ENCODE data around the gene TRAPPC3L. TPM values are rescaled to one million over a fixed set of nuclear protein-coding genes. Genes with fewer than 3 reads are reported as not detected.

Gene TRAPPC3L
- total RNA-seq, 1 experiment from 2014 or later: not detected

DNA sequence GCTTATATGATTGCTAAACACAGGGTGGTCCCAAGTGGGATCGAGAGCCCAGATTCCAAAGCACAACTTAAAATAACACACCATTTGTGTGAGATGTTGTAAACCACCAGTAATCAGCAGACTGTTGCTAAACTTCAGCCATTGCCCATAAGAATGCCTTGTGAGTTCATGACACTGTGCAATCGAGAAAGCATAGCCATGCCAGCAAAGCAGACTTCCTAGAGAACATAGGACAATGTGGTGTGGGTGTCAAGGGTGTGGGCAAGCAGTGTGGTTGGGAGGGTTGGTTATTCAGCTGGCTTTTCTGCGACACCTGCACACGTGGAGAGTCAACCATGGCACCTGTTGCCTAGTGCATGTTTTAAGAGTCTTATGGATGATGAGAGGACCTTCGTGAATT, 100.4 kb downstream of the TRAPPC3L start:
- no peak overlapping the region for H2BK120ac ChIP-seq (ENCODE audit: low read depth, low read length, poor library complexity, severe bottlenecking)
- no peaks in the 10 kb centered on the region for H3K79me1 ChIP-seq (ENCODE audit: insufficient read depth, low read depth, low read length, poor library complexity, severe bottlenecking)
- no peaks in the 10 kb centered on the region for H3K9me3 ChIP-seq (ENCODE audit: control insufficient read depth, low read depth, low read length)
- H2BK20ac ChIP-seq (ENCODE audit: low read depth, low read length, poor library complexity, severe bottlenecking): no peak overlapping the region
- no peak overlapping the region for H3K9ac ChIP-seq (ENCODE audit: extremely low read depth, insufficient read length, low read length)
- no peak overlapping the region for H4K91ac ChIP-seq (ENCODE audit: insufficient read length, low read depth, low read length)
- Mint-ChIP-seq H3K27ac (no peak overlapping the region), H3K36me3 (ENCODE audit: insufficient read depth in 1 of 3, low read depth in 3 of 3) (no peaks in the 10 kb centered on the region), H3K9me3 (no peaks in the 10 kb centered on the region), H3K27me3 (ENCODE audit: low read depth) (no peaks in the 10 kb centered on the region), H3K4me1 (peaks cover 13 to 18% of the 10 kb centered on the region in 2 experiments), H3K4me3 (no peak overlapping the region; a peak in 1 of 5 replicates)
- no peak overlapping the region for H2AFZ ChIP-seq (ENCODE audit: low read length)
- no peak overlapping the region for H4K5ac ChIP-seq (ENCODE audit: insufficient read length, low read depth, low read length)
- no peak overlapping the region for H3T11ph ChIP-seq (ENCODE audit: low read length)
- no peaks in the 10 kb centered on the region for H3K79me2 ChIP-seq (ENCODE audit: insufficient read depth, low read length)
- no peak overlapping the region for H2BK15ac ChIP-seq (ENCODE audit: low read depth, low read length)
- H3K23me2 ChIP-seq (ENCODE audit: insufficient read length, low read depth, low read length, poor library complexity, severe bottlenecking): no peaks in the 10 kb centered on the region
- no CpG with 5 or more reads among the region's 5 CpGs for WGBS (ENCODE audit: extremely low coverage, insufficient read length, low lambda C conversion rate)
- H3K4me2 ChIP-seq (ENCODE audit: insufficient read depth, insufficient read length, low read length): no peak overlapping the region
- H4K20me1 ChIP-seq (ENCODE audit: control insufficient read depth, insufficient read depth, insufficient read length): no peaks in the 10 kb centered on the region
- no peak for DNase-seq
- no peak overlapping the region for H3K23ac ChIP-seq (ENCODE audit: insufficient read length, low read depth, low read length)
- H3K56ac ChIP-seq (ENCODE audit: insufficient read length, low read depth, low read length): no peak overlapping the region
- H2BK12ac ChIP-seq (ENCODE audit: insufficient read length, low read depth, low read length): no peak overlapping the region
- H2AK5ac ChIP-seq (ENCODE audit: insufficient read length, low read length): no peak overlapping the region
- no peak overlapping the region for H3K4ac ChIP-seq (ENCODE audit: low read depth, low read length)
- H4K8ac ChIP-seq (replicated peaks; ENCODE audit: insufficient read length, low read depth, low read length): no peak overlapping the region
- H3K27ac ChIP-seq (ENCODE audit: insufficient read length, low read depth, low read length): no peak overlapping the region
- H3K18ac ChIP-seq (ENCODE audit: insufficient read length, low read depth, low read length): no peak overlapping the region
- H2BK5ac ChIP-seq (ENCODE audit: insufficient read length, low read length): no peak overlapping the region
- no peaks in the 10 kb centered on the region for H3K4me1 ChIP-seq (ENCODE audit: insufficient read depth, low read length)
- no peaks in the 10 kb centered on the region for H3K27me3 ChIP-seq (ENCODE audit: insufficient read depth, low read length)
- no peak overlapping the region for H3K14ac ChIP-seq (ENCODE audit: insufficient read depth, low read length)
- TF ChIP-seq, protein P1, sequence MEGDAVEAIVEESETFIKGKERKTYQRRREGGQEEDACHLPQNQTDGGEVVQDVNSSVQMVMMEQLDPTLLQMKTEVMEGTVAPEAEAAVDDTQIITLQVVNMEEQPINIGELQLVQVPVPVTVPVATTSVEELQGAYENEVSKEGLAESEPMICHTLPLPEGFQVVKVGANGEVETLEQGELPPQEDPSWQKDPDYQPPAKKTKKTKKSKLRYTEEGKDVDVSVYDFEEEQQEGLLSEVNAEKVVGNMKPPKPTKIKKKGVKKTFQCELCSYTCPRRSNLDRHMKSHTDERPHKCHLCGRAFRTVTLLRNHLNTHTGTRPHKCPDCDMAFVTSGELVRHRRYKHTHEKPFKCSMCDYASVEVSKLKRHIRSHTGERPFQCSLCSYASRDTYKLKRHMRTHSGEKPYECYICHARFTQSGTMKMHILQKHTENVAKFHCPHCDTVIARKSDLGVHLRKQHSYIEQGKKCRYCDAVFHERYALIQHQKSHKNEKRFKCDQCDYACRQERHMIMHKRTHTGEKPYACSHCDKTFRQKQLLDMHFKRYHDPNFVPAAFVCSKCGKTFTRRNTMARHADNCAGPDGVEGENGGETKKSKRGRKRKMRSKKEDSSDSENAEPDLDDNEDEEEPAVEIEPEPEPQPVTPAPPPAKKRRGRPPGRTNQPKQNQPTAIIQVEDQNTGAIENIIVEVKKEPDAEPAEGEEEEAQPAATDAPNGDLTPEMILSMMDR (conservative IDR thresholded peaks at IDR 0.05): no peak

Other genes starting within 250 kb of the TRAPPC3L start
- 41.5 and 45.6 TPM in 2 replicates for gene DSE, start 174.7 kb downstream of the TRAPPC3L start, total RNA-seq (2021)
- 0.44 and 0.68 TPM in 2 replicates for gene CALHM6, start 84.3 kb downstream of the TRAPPC3L start, total RNA-seq (2021)
- gene CALHM5, start 34.0 kb downstream of the TRAPPC3L start, total RNA-seq (2021): 0.02 and 0.09 TPM in 2 replicates
- not detected in 2 replicates for gene CALHM4, start 8.1 kb upstream of the TRAPPC3L start, total RNA-seq (2021)
- 38.8 and 42.0 TPM in 2 replicates for gene RWDD1, start 25.8 kb upstream of the TRAPPC3L start, total RNA-seq (2021)
- 0.31 and 0.33 TPM in 2 replicates for gene RSPH4A, start 70.8 kb upstream of the TRAPPC3L start, total RNA-seq (2021)
- 14.8 and 15.7 TPM in 2 replicates for gene ZUP1, start 123.1 kb upstream of the TRAPPC3L start, total RNA-seq (2021)
- 8.0 and 10.5 TPM in 2 replicates for gene KPNA5, start 135.5 kb upstream of the TRAPPC3L start, total RNA-seq (2021)
- gene FAM162B, start 220.0 kb upstream of the TRAPPC3L start, total RNA-seq (2021): 2.1 and 2.3 TPM in 2 replicates

Data from H9 (cell line).